SK-N-MC (cell line): ENCODE measurements around the gene NEDD9.

Experiments
- EZH2 ChIP-seq: fragments of 200-600 bp; sonication (generic); IDR thresholded peaks from one replicate; pipeline ENCODE4 v1.6.1; 2017; ENCODE audit warnings: antibody characterized with exemption
- FOXP2 ChIP-seq: optimal IDR thresholded peaks from 2 replicates; pipeline ENCODE3; 2011; ENCODE audit warnings: mild to moderate bottlenecking, moderate library complexity; ENCODE audit not compliant: insufficient read depth; ENCODE audit errors: extremely low read length, control extremely low read depth

GRCh38 chr6:11242711-11243110 is 10.2 kb upstream of the NEDD9 start:
- TF ChIP-seq EZH2, result no peak
- no peak for TF ChIP-seq FOXP2
